GM12878 (cell line): Measurements from ENCODE around the gene CAVIN2. TPM values are rescaled to one million over a fixed set of nuclear protein-coding genes. Genes with fewer than 3 reads are reported as not detected.
A peak's percentile ranks its signal among the peaks of the same experiment; 100 is the strongest.

Experiments
- ATAC-seq: fragments of 200-7000 bp; cut with Tn5 transposase; 3 replicates; pipeline ENCODE4 v1.9.1; 2020; ENCODE audit warnings: mild to moderate bottlenecking, moderate library complexity
- BruUV-seq: library from RNA; stranded (reverse); fragments of 400-500 nt; replicated peaks from 2 replicates; lab custom pipeline; 2021; lab: Mats Ljungman, UMichigan
- CTCF ChIA-PET: fragments of 300-600 bp; sonication (Branson Sonifier 250); formaldehyde crosslinking; extraction: SDS; loops from one replicate; lab custom pipeline; 2021; ENCODE audit warnings: inconsistent platforms; lab: Yijun Ruan, JAX
- POLR2A ChIA-PET: fragments of 350-600 bp; formaldehyde crosslinking; extraction: SDS; loops from one replicate; lab custom pipeline; 2021; ENCODE audit warnings: inconsistent platforms; lab: Charles Lee
- RAD21 ChIA-PET: fragments of 300-600 bp; sonication (Branson Sonifier 250); formaldehyde crosslinking; loops from one replicate; lab custom pipeline; 2023; ENCODE audit warnings: antibody characterized with exemption; ENCODE audit not compliant: unreplicated experiment; lab: Charles Lee
- SMC1A ChIA-PET: fragments of 300-600 bp; sonication (Branson Sonifier 250); formaldehyde crosslinking; loops from one replicate; lab custom pipeline; 2023; ENCODE audit not compliant: unreplicated experiment, uncharacterized antibody; lab: Charles Lee
- DNase-seq: peaks from one replicate; pipeline ENCODE4 v3.0.0-alpha.2; 2011; ENCODE audit warnings: low read depth, low spot score
- FAIRE-seq: peaks from 3 replicates; lab custom pipeline; 2011; peaks lifted over from hg19 to GRCh38; lab: Jason Lieb, UNC
- H2AFZ ChIP-seq: 2 replicates; pipeline ENCODE4 v1.6.0; 2011; ENCODE audit warnings: low read depth, low read length, control low read depth; ENCODE audit not compliant: control insufficient read depth
- H3K27ac ChIP-seq: 2 replicates; pipeline ENCODE4 v1.5.1; 2011; ENCODE audit warnings: control low read depth; ENCODE audit not compliant: control insufficient read depth, insufficient read depth
- H3K27me3 ChIP-seq, 2 experiments: replicated peaks in 1 of 2; 2 replicates each; pipeline versions ENCODE4 v1.6.0 to v1.6.1; 2011; ENCODE audit warnings: low read length in 1 of 2; ENCODE audit not compliant: control insufficient read depth in 2 of 2, insufficient read depth in 2 of 2
- H3K36me3 ChIP-seq, 2 experiments: 2 replicates each; pipeline ENCODE4 v1.5.1; 2011; ENCODE audit warnings: low read length in 1 of 2; ENCODE audit not compliant: control insufficient read depth in 2 of 2, insufficient read depth in 2 of 2
- H3K4me1 ChIP-seq: 2 replicates; pipeline ENCODE4 v1.6.1; 2011; ENCODE audit warnings: mild to moderate bottlenecking, low read length, moderate library complexity, mixed read lengths; ENCODE audit not compliant: control insufficient read depth, insufficient read depth
- H3K4me2 ChIP-seq: 2 replicates; pipeline ENCODE4 v1.6.0; 2011; ENCODE audit warnings: control low read depth; ENCODE audit not compliant: control insufficient read depth, insufficient read depth
- H3K4me3 ChIP-seq: fragments of 200-600 bp; sonication (generic); 2 replicates; pipeline ENCODE4 v1.5.1; 2016
- H3K79me2 ChIP-seq: 2 replicates; pipeline ENCODE4 v1.6.0; 2011; ENCODE audit warnings: low read length; ENCODE audit not compliant: control insufficient read depth, insufficient read depth
- H3K9ac ChIP-seq: 2 replicates; pipeline ENCODE4 v1.8.0; 2011; ENCODE audit warnings: low read length, control low read depth, mixed read lengths; ENCODE audit not compliant: control insufficient read depth, insufficient read depth
- H3K9me3 ChIP-seq: replicated peaks from 3 replicates; pipeline ENCODE4 v1.5.1; 2011; ENCODE audit warnings: mild to moderate bottlenecking, low read length; ENCODE audit not compliant: control insufficient read depth, insufficient read depth
- H4K20me1 ChIP-seq: 2 replicates; pipeline ENCODE4 v1.6.0; 2011; ENCODE audit not compliant: control insufficient read depth, insufficient read depth
- CTCF ChIP-seq, 3 experiments: IDR thresholded peaks in 2 of 3; conservative IDR thresholded peaks in 1 of 3; 2 replicates each; pipeline ENCODE4 v1.5.1; 2011; ENCODE audit warnings: low read depth in 3 of 3, low read length in 3 of 3, mild to moderate bottlenecking in 3 of 3, control low read depth in 2 of 3, moderate library complexity in 2 of 3, inconsistent platforms in 1 of 3, mixed read lengths in 1 of 3; ENCODE audit not compliant: control insufficient read depth in 2 of 3, insufficient read depth in 1 of 3; ENCODE audit errors: extremely low read depth in 1 of 3
- ESRRA ChIP-seq: IDR thresholded peaks from 2 replicates; pipeline ENCODE4 v1.6.1; 2012; ENCODE audit warnings: mild to moderate bottlenecking, low read length, improper control_type of control experiment
- POU2F2 ChIP-seq: IDR thresholded peaks from 3 replicates; pipeline ENCODE4 v1.6.1; 2011; ENCODE audit warnings: low read depth, mild to moderate bottlenecking, low read length, borderline replicate concordance
- RAD21 ChIP-seq: IDR thresholded peaks from 2 replicates; pipeline ENCODE4 v1.6.1; 2011; ENCODE audit warnings: mild to moderate bottlenecking, low read depth, low read length, moderate library complexity; ENCODE audit not compliant: insufficient read depth
- SMC3 ChIP-seq: IDR thresholded peaks from 2 replicates; pipeline ENCODE4 v1.6.1; 2011; ENCODE audit warnings: low read length, improper control_type of control experiment, borderline replicate concordance
- YY1 ChIP-seq: IDR thresholded peaks from 2 replicates; pipeline ENCODE4 v1.6.1; 2011; ENCODE audit warnings: low read depth, mild to moderate bottlenecking, low read length
- WGBS: methylation state at CpG from one replicate; pipeline ENCODE4 v1.1.6; 2016; ENCODE audit warnings: low lambda C conversion rate; ENCODE audit not compliant: insufficient replicate concordance, insufficient coverage; ENCODE audit errors: missing lambda C conversion rate; 5-methylcytosine and 5-hydroxymethylcytosine counted together
- in situ Hi-C: fragments of 300-500 bp; cut with MboI; formaldehyde crosslinking; loops from 9 replicates; pipeline ENCODE4 v1.14.3; 2018; ENCODE audit warnings: mixed read lengths
- intact Hi-C: fragments of 100-400 bp; cut with micrococcal nuclease; formaldehyde crosslinking; loops from one replicate; pipeline ENCODE4 v1.14.2; 2022; ENCODE audit not compliant: unreplicated experiment
- polyA plus RNA-seq, 11 experiments: library from polyadenylated mRNA; depleted of rRNA in 4 of 11; unstranded in 6 of 11; stranded (reverse) in 5 of 11; fragments of >200 nt; fragmentation: Nextera tagmentation in 4 of 11; fragmentation: Illumina TruSeq in 1 of 11; extraction: Ambion mirVana in 4 of 11; extraction: Trizol in 1 of 11; gene quantifications; 1 replicate in 1 of 11; 2 replicates in 10 of 11; pipeline versions ENCODE4 v1.2.1 to v1.2.3, GENCODE V29; 2011 to 2016; ENCODE audit warnings: inconsistent platforms in 2 of 11, missing spikeins in 2 of 11, low read depth in 1 of 11
- total RNA-seq, 4 experiments: library from RNA; depleted of rRNA in 3 of 4; stranded (reverse); fragments of >200 nt in 3 of 4; fragmentation: Illumina TruSeq in 1 of 4; extraction: Trizol in 1 of 4; gene quantifications; 2 replicates each; pipeline versions ENCODE4 v1.2.1 to v1.2.3, GENCODE V29; 2013 to 2021

CAVIN2 gene
- total and polyA plus RNA-seq, 10 of the 15 experiments (the other 5 are each of a cell fraction or from before 2014, with no cell fraction given) = not detected

GRCh38 chr2:191813943-191814342 is 32.9 kb downstream of the CAVIN2 start:
- FAIRE-seq = no peak
- CTCF ChIA-PET = interaction anchor here (0.6 to 12.6 kb wide), 6 partner anchors 21 to 1354 kb away, joined by 3 to 254 read pairs (median 12); no protein-coding TSS in a partner anchor
- Histone ChIP-seq H3K9me3 (no peaks in the 10 kb centered on the region), H2AFZ (no peak overlapping the region), H3K9ac (no peak overlapping the region), H3K79me2 (no peaks in the 10 kb centered on the region), H3K36me3 (no peaks in the 10 kb centered on the region), H3K4me3 (no peak overlapping the region), H3K4me1 (no peaks in the 10 kb centered on the region), H3K27me3 (peaks cover 2 to 3% of the 10 kb centered on the region in 2 experiments; a peak in 2 of 4 replicates), H4K20me1 (no peaks in the 10 kb centered on the region), H3K4me2 (no peak overlapping the region), H3K27ac (no peak overlapping the region)
- no TSS peak for BruUV-seq
- no peak for ATAC-seq
- TF ChIP-seq POU2F2 = no peak
- RAD21 ChIA-PET = interaction anchor here (2.6 to 8.1 kb wide), 2 partner anchors 259 to 348 kb away, joined by 18 to 148 read pairs; no protein-coding TSS in a partner anchor
- in situ Hi-C loops = loop anchor here (5.0 kb wide), 1 partner anchor 348 kb away; no protein-coding TSS in a partner anchor
- WGBS = 36% methylated on average over 8 of the region's 8 CpGs
- SMC1A ChIA-PET = interaction anchor here (1.0 to 4.8 kb wide), 4 partner anchors 22 to 347 kb away, joined by 3 to 135 read pairs (median 16); no protein-coding TSS in a partner anchor
- POLR2A ChIA-PET = no interaction called here
- DNase-seq = no peak
- intact Hi-C loops = loop anchor here (2.0 to 5.0 kb wide), 5 partner anchors 27 to 473 kb away; no protein-coding TSS in a partner anchor

GRCh38 chr2:191811807-191812602 is 34.9 kb downstream of the CAVIN2 start:
- H3K27ac ChIP-seq = no peak overlapping the region
- no TSS peak for BruUV-seq
- in situ Hi-C loops = loop anchor here (5.0 kb wide), 1 partner anchor 350 kb away; no protein-coding TSS in a partner anchor
- no peak overlapping the region for H2AFZ ChIP-seq
- H3K79me2 ChIP-seq = no peaks in the 10 kb centered on the region
- no peak overlapping the region for H3K4me2 ChIP-seq
- no peak overlapping the region for H3K4me3 ChIP-seq
- no peak overlapping the region for H3K9ac ChIP-seq
- FAIRE-seq = peak; percentile 66
- ChIA-PET SMC1A (interaction anchor here (0.6 to 4.8 kb wide), 41 partner anchors 9 to 1772 kb away, joined by 3 to 135 read pairs (median 5); no protein-coding TSS in a partner anchor), CTCF (interaction anchor here (0.6 to 12.6 kb wide), 45 partner anchors 10 to 1772 kb away, joined by 3 to 254 read pairs (median 4); no protein-coding TSS in a partner anchor), POLR2A (interaction anchor here (0.6 kb wide), 1 partner anchor 351 kb away, joined by 3 read pairs; no protein-coding TSS in a partner anchor), RAD21 (interaction anchor here (0.6 to 8.1 kb wide), 28 partner anchors 10 to 1773 kb away, joined by 3 to 148 read pairs (median 4); no protein-coding TSS in a partner anchor)
- no peaks in the 10 kb centered on the region for H3K4me1 ChIP-seq
- intact Hi-C loops = loop anchor here (1.0 to 5.0 kb wide), 5 partner anchors 55 to 475 kb away; no protein-coding TSS in a partner anchor
- no peaks in the 10 kb centered on the region for H3K9me3 ChIP-seq
- H3K27me3 ChIP-seq = no peaks in the 10 kb centered on the region
- no peak for DNase-seq
- ATAC-seq = peak; percentile 91
- 24% methylated on average over 9 of the region's 9 CpGs for WGBS
- H3K36me3 ChIP-seq = no peaks in the 10 kb centered on the region
- peak; percentile 86 for TF ChIP-seq SMC3
- no peak for TF ChIP-seq ESRRA
- TF ChIP-seq RAD21 = peak; percentile 90
- peak; percentile 64 to 87 (median 73) for TF ChIP-seq CTCF (IDR thresholded peaks at IDR 0.05 in 2 of 3, conservative IDR thresholded peaks at IDR 0.05 in 1 of 3; ENCODE audit: control insufficient read depth in 2 of 3, extremely low read depth in 1 of 3, insufficient read depth in 1 of 3, low read depth in 3 of 3, low read length in 3 of 3)
- peak; percentile 62 for TF ChIP-seq YY1
- no peaks in the 10 kb centered on the region for H4K20me1 ChIP-seq
